ACC112 (cell line): Measurements from ENCODE around the gene APOE.

Source experiments
- H2AFZ ChIP-seq: fragments of 200-600 bp; sonication (generic); one replicate; pipeline ENCODE4 v1.6.0; 2017; ENCODE audit warnings: antibody characterized with exemption, low read length; ENCODE audit not compliant: unreplicated experiment
- H3K27ac ChIP-seq: fragments of 200-600 bp; sonication (generic); 2 replicates; pipeline ENCODE4 v1.5.1; 2014; ENCODE audit warnings: low read depth, mild to moderate bottlenecking, antibody characterized with exemption, low read length, moderate library complexity
- H3K27me3 ChIP-seq: fragments of 200-600 bp; sonication (generic); 2 replicates; pipeline ENCODE4 v1.6.1; 2014; ENCODE audit warnings: mild to moderate bottlenecking, antibody characterized with exemption, low read length, moderate library complexity, mixed read lengths; ENCODE audit not compliant: insufficient read depth
- H3K36me3 ChIP-seq: fragments of 200-600 bp; sonication (generic); 2 replicates; pipeline ENCODE4 v1.6.1; 2016; ENCODE audit warnings: mild to moderate bottlenecking, antibody characterized with exemption, low read length, moderate library complexity, mixed read lengths; ENCODE audit not compliant: insufficient read depth
- H3K4me1 ChIP-seq: fragments of 200-600 bp; sonication (generic); one replicate; pipeline ENCODE4 v1.6.1; 2016; ENCODE audit warnings: low read length, mixed read lengths; ENCODE audit not compliant: insufficient read depth, unreplicated experiment, control insufficient read depth
- H3K4me3 ChIP-seq: fragments of 200-600 bp; sonication (generic); 2 replicates; pipeline ENCODE4 v1.5.1; 2014; ENCODE audit warnings: mild to moderate bottlenecking, low read depth, low read length
- H3K79me2 ChIP-seq: fragments of 200-600 bp; sonication (generic); one replicate; pipeline ENCODE4 v1.6.0; 2016; ENCODE audit warnings: low read length; ENCODE audit not compliant: control insufficient read depth, unreplicated experiment, insufficient read depth

APOE gene

DNA sequence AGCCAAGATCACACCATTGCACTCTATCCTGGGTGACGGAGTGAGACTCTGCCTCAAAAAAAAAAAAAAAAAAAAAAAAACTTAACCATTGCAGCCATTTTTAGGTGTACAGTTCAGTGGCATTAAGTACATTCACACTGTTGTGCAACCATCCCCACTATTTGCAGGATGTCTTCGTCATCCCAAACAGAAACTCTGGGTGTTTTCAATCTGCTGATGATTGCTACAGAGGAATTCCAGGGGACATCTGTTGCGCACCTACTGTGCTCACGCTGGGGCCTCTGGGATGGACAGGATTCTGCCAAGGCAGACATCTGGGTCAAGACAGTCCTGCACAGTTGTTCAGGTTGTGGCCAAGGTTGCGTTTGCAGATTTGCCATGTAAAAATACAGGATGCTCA, 34.1 kb downstream of the APOE start:
- Histone ChIP-seq H3K4me1 (no peaks in the 10 kb centered on the region), H3K79me2 (no peaks in the 10 kb centered on the region), H3K27me3 (no peaks in the 10 kb centered on the region), H3K4me3 (no peak overlapping the region), H2AFZ (no peak overlapping the region), H3K36me3 (no peaks in the 10 kb centered on the region), H3K27ac (no peak overlapping the region)

GRCh38 chr19:44942067-44942571, 36.5 kb downstream of the APOE start, which contains the start of gene APOC4:
Gene APOC4, plus strand, starts transcription at chr19:44942237. Its CDS starts 41 bp downstream, at chr19:44942278.
- H3K79me2 ChIP-seq = no peaks in the 10 kb centered on the region
- no peaks in the 10 kb centered on the region for H3K36me3 ChIP-seq
- no peaks in the 10 kb centered on the region for H3K27me3 ChIP-seq
- H3K4me3 ChIP-seq = no peak within 1 kb of the TSS
- H2AFZ ChIP-seq = no peak within 1 kb of the TSS
- H3K27ac ChIP-seq = no peak within 1 kb of the TSS
- no peaks in the 10 kb centered on the region for H3K4me1 ChIP-seq

DNA sequence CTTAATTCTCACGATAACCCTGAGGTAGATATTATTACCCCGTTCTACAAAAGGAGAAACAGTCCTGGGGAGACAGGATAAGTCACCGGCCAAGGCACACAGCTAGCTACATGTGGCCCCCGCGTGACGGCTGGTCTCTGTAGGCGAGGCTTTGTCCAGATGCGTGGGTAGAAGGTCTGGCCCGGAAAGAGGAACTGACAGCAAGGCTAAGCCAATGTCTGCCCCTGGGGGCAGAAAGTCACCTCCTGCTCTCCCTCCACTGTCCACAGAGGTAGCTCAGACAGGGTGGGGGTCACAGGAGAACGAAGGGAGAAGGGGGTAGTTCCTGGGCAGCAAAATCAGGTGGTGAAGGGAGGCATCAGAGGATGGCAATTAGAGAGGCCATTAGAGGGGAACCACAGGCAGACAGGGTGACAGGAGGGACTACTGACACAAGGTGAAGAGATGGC, 38.2 kb downstream of the APOE start:
- Histone ChIP-seq H2AFZ (no peak overlapping the region), H3K4me3 (no peak overlapping the region), H3K4me1 (no peaks in the 10 kb centered on the region), H3K27ac (no peak overlapping the region), H3K79me2 (no peaks in the 10 kb centered on the region), H3K27me3 (no peaks in the 10 kb centered on the region), H3K36me3 (no peaks in the 10 kb centered on the region)

- no peak overlapping the region for H3K27ac ChIP-seq
- H2AFZ ChIP-seq = no peak overlapping the region
- H3K4me1 ChIP-seq = no peaks in the 10 kb centered on the region
- no peaks in the 10 kb centered on the region for H3K36me3 ChIP-seq
- H3K79me2 ChIP-seq = no peaks in the 10 kb centered on the region
- no peak overlapping the region for H3K4me3 ChIP-seq
- no peaks in the 10 kb centered on the region for H3K27me3 ChIP-seq
Observed at GRCh38 chr19:44947041-44947581, 41.5 kb downstream of the APOE start.

GRCh38 chr19:44948237-44948636, 42.6 kb downstream of the APOE start:
- Histone ChIP-seq H3K4me1 (no peaks in the 10 kb centered on the region), H2AFZ (no peak overlapping the region), H3K4me3 (no peak overlapping the region), H3K79me2 (no peaks in the 10 kb centered on the region), H3K27me3 (no peaks in the 10 kb centered on the region), H3K27ac (no peak overlapping the region), H3K36me3 (no peaks in the 10 kb centered on the region)

DNA sequence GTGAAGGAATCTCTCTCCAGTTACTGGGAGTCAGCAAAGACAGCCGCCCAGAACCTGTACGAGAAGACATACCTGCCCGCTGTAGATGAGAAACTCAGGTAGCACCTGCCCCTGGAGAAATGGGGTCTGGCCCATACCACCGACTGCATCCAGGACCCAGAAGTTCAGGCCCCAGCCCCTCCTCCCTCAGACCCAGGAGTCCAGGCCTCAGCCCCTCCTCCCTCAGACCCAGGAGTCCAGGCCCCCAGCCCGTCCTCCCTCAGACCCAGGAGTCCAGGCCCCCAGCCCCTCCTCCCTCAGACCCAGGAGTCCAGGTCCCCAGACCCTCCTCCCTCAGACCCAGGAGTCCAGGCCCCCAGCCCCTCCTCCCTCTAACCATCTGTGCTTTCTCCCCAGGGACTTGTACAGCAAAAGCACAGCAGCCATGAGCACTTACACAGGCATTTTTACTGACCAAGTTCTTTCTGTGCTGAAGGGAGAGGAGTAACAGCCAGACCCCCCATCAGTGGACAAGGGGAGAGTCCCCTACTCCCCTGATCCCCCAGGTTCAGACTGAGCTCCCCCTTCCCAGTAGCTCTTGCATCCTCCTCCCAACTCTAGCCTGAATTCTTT, 43.3 kb downstream of the APOE start:
- Histone ChIP-seq H2AFZ (no peak overlapping the region), H3K79me2 (peaks cover 2% of the 10 kb centered on the region), H3K4me3 (no peak overlapping the region), H3K27me3 (no peaks in the 10 kb centered on the region), H3K27ac (no peak overlapping the region), H3K36me3 (no peaks in the 10 kb centered on the region), H3K4me1 (no peaks in the 10 kb centered on the region)

GRCh38 chr19:44949550-44949949, 44.0 kb downstream of the APOE start:
- no peak overlapping the region for H2AFZ ChIP-seq

DNA sequence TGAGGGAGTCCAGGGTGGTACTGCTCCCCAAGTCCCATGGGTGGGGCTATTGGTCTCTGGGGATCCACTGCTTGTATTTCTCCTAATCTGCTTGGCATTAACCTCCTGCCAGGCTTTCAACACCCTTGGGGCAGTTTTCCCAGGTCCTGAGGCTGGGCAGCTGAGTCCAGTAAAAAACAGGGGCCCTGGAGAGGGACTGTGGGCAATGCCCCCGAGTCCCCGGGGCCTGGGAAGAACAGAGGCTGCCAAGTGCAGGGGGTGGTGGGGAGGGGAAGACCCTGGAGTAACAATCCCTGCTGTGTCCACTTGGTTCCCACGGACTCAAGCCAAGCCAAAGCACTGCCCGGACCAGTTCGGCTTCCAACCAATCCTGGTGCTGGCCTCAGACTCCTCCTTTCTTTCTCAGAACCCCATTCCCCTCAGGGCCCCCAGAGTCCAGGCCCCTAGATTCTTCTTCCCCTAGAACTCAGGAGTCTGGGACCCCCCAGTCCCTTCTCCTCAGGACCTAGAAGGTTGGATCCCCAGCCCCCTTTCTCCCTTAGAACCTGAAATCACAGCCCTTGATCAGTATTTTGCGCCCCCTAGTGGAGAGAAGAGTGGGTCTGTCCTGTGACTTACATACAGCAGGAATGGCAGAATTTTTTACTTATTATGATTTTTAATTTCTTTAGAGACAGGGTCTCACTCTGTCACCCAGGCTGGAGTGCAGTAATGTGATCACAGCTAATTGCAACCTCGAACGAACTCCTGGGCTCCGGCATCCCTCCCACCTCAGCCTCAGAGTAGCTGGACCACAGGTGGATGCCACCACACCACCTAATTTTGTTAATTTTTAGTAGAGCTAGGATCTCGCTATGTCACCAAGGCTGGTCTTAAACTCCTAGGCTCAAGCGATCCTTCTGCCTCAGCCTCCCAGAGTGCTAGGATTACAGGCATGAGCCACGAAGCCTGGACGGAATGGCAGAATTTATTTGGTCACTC, 45.9 kb downstream of the APOE start:
- Histone ChIP-seq H3K4me1 (peaks cover 3% of the 10 kb centered on the region), H2AFZ (no peak overlapping the region), H3K27ac (no peak overlapping the region), H3K79me2 (peaks cover 19% of the 10 kb centered on the region), H3K27me3 (no peaks in the 10 kb centered on the region), H3K36me3 (no peaks in the 10 kb centered on the region), H3K4me3 (no peak overlapping the region)

More at GRCh38 chr19:44949550-44949949, 44.0 kb downstream of the APOE start:
- no peaks in the 10 kb centered on the region for H3K36me3 ChIP-seq
- H3K27me3 ChIP-seq = no peaks in the 10 kb centered on the region
- H3K4me3 ChIP-seq = no peak overlapping the region
- no peaks in the 10 kb centered on the region for H3K4me1 ChIP-seq
- no peak overlapping the region for H3K27ac ChIP-seq
- H3K79me2 ChIP-seq = peaks cover 2% of the 10 kb centered on the region

DNA sequence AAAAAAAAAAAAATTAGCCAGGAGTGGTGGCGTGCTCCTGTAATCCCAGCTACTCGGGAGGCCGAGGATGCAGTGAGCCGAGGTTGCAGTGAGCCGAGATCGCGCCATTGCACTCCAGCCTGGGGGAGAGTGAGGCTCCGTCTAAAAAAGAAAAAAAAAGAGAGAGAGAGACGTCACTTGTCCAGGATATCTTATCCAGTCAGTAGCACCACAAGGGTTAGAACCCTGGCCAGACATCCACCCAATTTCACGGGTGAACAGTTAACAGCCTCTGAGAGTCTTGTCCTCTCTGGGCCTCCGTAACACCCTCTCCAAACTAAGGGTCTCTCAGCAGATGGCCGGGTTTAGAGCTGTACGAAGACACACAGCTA, 48.7 kb downstream of the APOE start:
- Histone ChIP-seq H3K27ac (peak overlapping the region; percentile 96), H3K36me3 (no peaks in the 10 kb centered on the region), H2AFZ (peak overlapping the region; percentile 95), H3K4me1 (peaks cover 11% of the 10 kb centered on the region), H3K79me2 (peaks cover 46% of the 10 kb centered on the region), H3K4me3 (peak overlapping the region; percentile 100), H3K27me3 (no peaks in the 10 kb centered on the region)

DNA sequence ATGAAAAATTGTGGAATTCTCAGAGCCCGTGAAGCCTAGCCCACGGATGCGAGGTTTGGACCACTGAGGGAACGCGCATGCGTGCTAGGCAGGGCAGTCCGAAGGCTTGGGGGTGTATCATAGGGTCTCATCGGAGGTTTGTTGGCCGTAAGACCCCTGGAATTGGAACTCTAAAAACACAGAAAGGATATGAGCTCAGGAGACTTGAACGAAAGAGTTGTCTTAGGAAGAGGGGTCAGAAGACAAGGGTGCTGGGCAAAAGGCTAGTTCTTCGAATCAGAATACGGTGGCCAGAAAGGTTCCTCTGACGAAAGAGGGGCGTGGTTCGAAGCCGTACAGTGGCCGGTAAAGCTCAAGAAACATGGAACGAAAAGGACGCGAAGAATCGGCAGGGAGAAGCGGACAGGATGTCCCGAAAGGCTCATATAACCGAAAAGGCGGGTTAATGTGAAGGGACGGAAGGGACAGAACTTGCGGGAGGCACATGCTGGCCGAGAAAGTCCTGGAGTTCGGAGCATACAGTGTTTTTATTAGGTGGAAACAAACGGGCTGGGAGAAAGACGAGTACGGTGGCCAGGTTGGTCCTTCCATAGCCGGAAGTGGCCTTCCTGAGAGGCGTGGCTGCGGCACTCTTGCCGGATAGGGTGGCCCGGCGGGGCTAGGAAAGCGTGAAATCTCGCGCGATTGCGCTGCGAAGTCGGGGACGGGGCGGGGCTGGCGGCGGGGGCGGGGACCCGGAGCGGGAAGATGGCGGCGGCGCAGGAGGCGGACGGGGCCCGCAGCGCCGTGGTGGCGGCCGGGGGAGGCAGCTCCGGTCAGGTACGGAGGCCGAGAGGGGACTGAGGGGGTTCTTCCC, 49.3 kb downstream of the APOE start, which contains the start of gene CLPTM1:
Gene CLPTM1, plus strand, starts transcription at position 732 of the 856 bp plus-strand sequence. Its CDS starts 16 bp downstream, at position 748.
- Histone ChIP-seq H2AFZ (peak within 1 kb of the TSS; percentile 95), H3K36me3 (no peaks in the 10 kb centered on the region), H3K27ac (peak within 1 kb of the TSS; percentile 96), H3K79me2 (peaks cover 52% of the 10 kb centered on the region), H3K27me3 (no peaks in the 10 kb centered on the region), H3K4me3 (peak within 1 kb of the TSS; percentile 100), H3K4me1 (peaks cover 11% of the 10 kb centered on the region)
